SH-SY5Y (cell line): Measurements from ENCODE around the gene DOCK4.

Source experiments
- GATA2 ChIP-seq: IDR thresholded peaks from 2 replicates; pipeline ENCODE4 v1.6.1; 2011; ENCODE audit warnings: mild to moderate bottlenecking, low read depth, low read length
- GATA3 ChIP-seq: IDR thresholded peaks from 2 replicates; pipeline ENCODE4 v1.6.1; 2011; ENCODE audit warnings: low read depth, mild to moderate bottlenecking, low read length, moderate library complexity

DNA sequence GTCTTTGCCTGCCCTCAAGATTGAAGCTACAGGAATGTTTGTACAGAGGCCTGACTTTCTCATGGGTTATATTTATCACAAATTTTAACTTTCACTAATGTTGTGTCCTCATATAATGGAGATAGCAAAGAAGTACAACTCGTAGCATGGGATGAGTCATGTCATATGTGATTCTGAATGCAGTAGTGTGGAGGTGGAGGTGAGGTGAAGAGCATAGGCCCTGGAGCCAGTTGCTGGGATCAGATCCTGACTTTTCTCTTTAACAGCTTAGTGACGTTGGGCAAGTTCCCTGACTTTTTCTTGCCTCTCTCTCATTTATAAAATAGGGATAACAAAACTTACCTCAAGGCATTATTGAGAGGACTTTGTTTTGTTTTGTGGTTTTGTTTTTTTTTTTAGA is 511.8 kb downstream of the DOCK4 start:
- no peak for TF ChIP-seq GATA2
- TF ChIP-seq GATA3, result no peak
